HEK293 (cell line): Measurements from ENCODE around the gene SP6.
A peak's percentile ranks its signal among the peaks of the same experiment; 100 is the strongest.

Experiments
- BCL11B ChIP-seq: fragments of 450-650 bp; formaldehyde crosslinking; IDR thresholded peaks from 2 replicates; pipeline ENCODE4 v1.5.1; 2016; ENCODE audit warnings: low read depth, missing biosample characterization, missing genetic modification characterization
- GLI4 ChIP-seq: fragments of 450-650 bp; formaldehyde crosslinking; IDR thresholded peaks from 2 replicates; pipeline ENCODE4 v1.5.1; 2016; ENCODE audit warnings: missing biosample characterization, missing genetic modification characterization
- HOXD13 ChIP-seq: sonication (generic); formaldehyde crosslinking; IDR thresholded peaks from 2 replicates; pipeline ENCODE4 v1.8.0; 2022; ENCODE audit warnings: missing genetic modification reagents, borderline replicate concordance
- KLF8 ChIP-seq: fragments of 450-650 bp; formaldehyde crosslinking; IDR thresholded peaks from 2 replicates; pipeline ENCODE4 v1.5.1; 2016; ENCODE audit warnings: missing biosample characterization, missing genetic modification characterization
- OVOL3 ChIP-seq: fragments of 450-650 bp; formaldehyde crosslinking; IDR thresholded peaks from 2 replicates; pipeline ENCODE4 v1.5.1; 2016; ENCODE audit warnings: missing biosample characterization, missing genetic modification characterization
- REST ChIP-seq: fragments of 450-650 bp; formaldehyde crosslinking; IDR thresholded peaks from 2 replicates; pipeline ENCODE4 v1.5.1; 2016; ENCODE audit warnings: missing biosample characterization, missing genetic modification characterization
- SALL2 ChIP-seq: fragments of 450-650 bp; formaldehyde crosslinking; IDR thresholded peaks from 2 replicates; pipeline ENCODE4 v1.5.0; 2017; ENCODE audit warnings: missing biosample characterization, mild to moderate bottlenecking, missing genetic modification characterization, borderline replicate concordance
- ZNF169 ChIP-seq: fragments of 450-650 bp; formaldehyde crosslinking; IDR thresholded peaks from 2 replicates; pipeline ENCODE4 v1.5.1; 2016; ENCODE audit warnings: missing biosample characterization, missing genetic modification characterization
- ZNF174 ChIP-seq: fragments of 450-650 bp; formaldehyde crosslinking; IDR thresholded peaks from 2 replicates; pipeline ENCODE4 v1.5.0; 2017; ENCODE audit warnings: missing biosample characterization, mild to moderate bottlenecking, missing genetic modification characterization
- ZNF18 ChIP-seq: fragments of 450-650 bp; formaldehyde crosslinking; IDR thresholded peaks from 2 replicates; pipeline ENCODE4 v1.5.1; 2016; ENCODE audit warnings: missing biosample characterization, missing genetic modification characterization
- ZNF266 ChIP-seq: fragments of 450-650 bp; formaldehyde crosslinking; IDR thresholded peaks from 2 replicates; pipeline ENCODE4 v1.5.1; 2016; ENCODE audit warnings: missing biosample characterization, missing genetic modification characterization, low read depth
- ZNF280D ChIP-seq: fragments of 450-650 bp; formaldehyde crosslinking; IDR thresholded peaks from 2 replicates; pipeline ENCODE4 v1.5.1; 2016; ENCODE audit warnings: missing biosample characterization, missing genetic modification characterization
- ZNF311 ChIP-seq: fragments of 450-650 bp; formaldehyde crosslinking; IDR thresholded peaks from 2 replicates; pipeline ENCODE4 v1.5.1; 2017; ENCODE audit warnings: missing biosample characterization, missing genetic modification characterization, borderline replicate concordance
- ZNF324 ChIP-seq: fragments of 450-650 bp; formaldehyde crosslinking; IDR thresholded peaks from 2 replicates; pipeline ENCODE4 v1.5.1; 2016; ENCODE audit warnings: missing biosample characterization, missing genetic modification characterization
- ZNF350 ChIP-seq: fragments of 450-650 bp; formaldehyde crosslinking; IDR thresholded peaks from 2 replicates; pipeline ENCODE4 v1.5.0; 2017; ENCODE audit warnings: missing biosample characterization, mild to moderate bottlenecking, missing genetic modification characterization
- ZNF404 ChIP-seq: fragments of 450-650 bp; formaldehyde crosslinking; IDR thresholded peaks from 2 replicates; pipeline ENCODE4 v1.5.1; 2017; ENCODE audit warnings: missing biosample characterization, missing genetic modification characterization
- ZNF621 ChIP-seq: fragments of 450-650 bp; formaldehyde crosslinking; IDR thresholded peaks from 2 replicates; pipeline ENCODE4 v1.5.1; 2017; ENCODE audit warnings: missing biosample characterization, missing genetic modification characterization
- ZNF843 ChIP-seq: fragments of 450-650 bp; formaldehyde crosslinking; IDR thresholded peaks from 2 replicates; pipeline ENCODE4 v1.5.1; 2016; ENCODE audit warnings: missing biosample characterization, missing genetic modification characterization
- TF ChIP-seq, protein P1 (sequence below): fragments of 450-650 bp; formaldehyde crosslinking; optimal IDR thresholded peaks from 2 replicates; pipeline ENCODE3; 2016; ENCODE audit warnings: missing biosample characterization, mild to moderate bottlenecking, missing genetic modification characterization
- TF ChIP-seq, protein P2 (sequence below): fragments of 450-650 bp; formaldehyde crosslinking; IDR thresholded peaks from 2 replicates; pipeline ENCODE4; 2016; ENCODE audit warnings: missing biosample characterization, missing genetic modification characterization
- TF ChIP-seq, protein P3 (sequence below): fragments of 450-650 bp; formaldehyde crosslinking; IDR thresholded peaks from 2 replicates; pipeline ENCODE4 v1.5.1; 2016; ENCODE audit warnings: missing biosample characterization, missing genetic modification characterization, borderline replicate concordance
- TF ChIP-seq, protein P4 (sequence below): fragments of 450-650 bp; formaldehyde crosslinking; IDR thresholded peaks from 2 replicates; pipeline ENCODE4 v1.5.1; 2016; ENCODE audit warnings: missing biosample characterization, missing genetic modification characterization, borderline replicate concordance

SP6 gene

DNA sequence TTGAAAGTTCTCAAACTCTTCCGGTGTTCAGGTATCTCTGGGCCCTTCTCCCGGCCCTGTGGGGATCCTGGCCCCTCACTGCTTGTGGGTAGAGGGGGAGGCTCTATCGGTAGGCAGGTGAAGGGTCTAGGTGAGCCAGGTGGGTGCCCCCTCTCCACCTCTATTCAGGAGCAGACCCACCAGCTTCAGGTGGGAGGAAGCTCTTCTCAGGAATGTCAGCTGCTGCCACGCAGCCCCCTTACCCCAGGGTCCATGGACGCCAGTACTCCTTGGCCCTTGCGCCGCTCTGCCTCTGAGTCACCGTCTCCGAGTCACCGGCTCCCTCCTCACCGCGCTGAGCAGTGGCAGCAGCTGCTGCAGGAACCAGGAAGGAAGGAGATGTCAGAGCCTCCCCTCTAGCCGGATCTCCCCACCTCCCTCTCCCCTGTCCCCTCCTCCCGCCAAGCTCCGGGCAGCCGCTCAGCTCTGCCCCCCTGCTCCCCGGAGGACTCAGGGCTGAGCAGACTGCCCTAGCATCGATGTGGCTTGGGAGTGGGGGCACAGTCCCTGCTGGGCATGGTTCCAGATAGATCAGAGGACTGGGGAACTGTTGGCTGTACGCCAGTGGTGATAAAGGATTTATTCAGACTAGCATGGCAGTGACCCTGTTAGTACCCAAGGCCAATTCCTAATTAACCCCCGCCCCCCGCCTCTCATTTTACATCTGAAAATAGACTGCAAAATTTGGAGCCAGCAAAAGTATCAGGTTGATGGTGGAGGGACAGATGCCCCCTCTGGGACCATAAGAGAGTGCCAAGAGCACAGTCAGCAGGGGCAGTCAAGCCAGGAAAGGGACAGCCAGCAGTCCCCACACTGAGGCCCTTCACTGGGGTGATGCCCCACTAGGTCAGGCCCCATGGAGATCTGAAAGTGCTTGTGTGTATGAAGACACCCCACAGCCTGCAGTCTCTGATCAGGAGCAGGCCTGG is 29.3 kb downstream of the SP6 start, which contains the start of gene OSBPL7 (continued):
- TF ChIP-seq REST (tag by site-specific recombination): no peak
- no peak for TF ChIP-seq ZNF280D (tag by site-specific recombination)
- TF ChIP-seq ZNF266 (tag by site-specific recombination): no peak
- no peak for TF ChIP-seq ZNF350 (tag by site-specific recombination)
- TF ChIP-seq ZNF311 (tag by site-specific recombination): no peak
- TF ChIP-seq, protein P1, sequence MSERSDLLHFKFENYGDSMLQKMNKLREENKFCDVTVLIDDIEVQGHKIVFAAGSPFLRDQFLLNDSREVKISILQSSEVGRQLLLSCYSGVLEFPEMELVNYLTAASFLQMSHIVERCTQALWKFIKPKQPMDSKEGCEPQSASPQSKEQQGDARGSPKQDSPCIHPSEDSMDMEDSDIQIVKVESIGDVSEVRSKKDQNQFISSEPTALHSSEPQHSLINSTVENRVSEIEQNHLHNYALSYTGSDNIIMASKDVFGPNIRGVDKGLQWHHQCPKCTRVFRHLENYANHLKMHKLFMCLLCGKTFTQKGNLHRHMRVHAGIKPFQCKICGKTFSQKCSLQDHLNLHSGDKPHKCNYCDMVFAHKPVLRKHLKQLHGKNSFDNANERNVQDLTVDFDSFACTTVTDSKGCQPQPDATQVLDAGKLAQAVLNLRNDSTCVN: peak; percentile 14
- TF ChIP-seq HOXD13 (CRISPR knock-in tag): no peak
- TF ChIP-seq ZNF324: peak; percentile 49; the same call in 1 of the 2 replicates
- 0 out of 2 replicates have a peak, but pooled peaks have one; percentile 25 for TF ChIP-seq BCL11B (tag by site-specific recombination)
- TF ChIP-seq, protein P2, sequence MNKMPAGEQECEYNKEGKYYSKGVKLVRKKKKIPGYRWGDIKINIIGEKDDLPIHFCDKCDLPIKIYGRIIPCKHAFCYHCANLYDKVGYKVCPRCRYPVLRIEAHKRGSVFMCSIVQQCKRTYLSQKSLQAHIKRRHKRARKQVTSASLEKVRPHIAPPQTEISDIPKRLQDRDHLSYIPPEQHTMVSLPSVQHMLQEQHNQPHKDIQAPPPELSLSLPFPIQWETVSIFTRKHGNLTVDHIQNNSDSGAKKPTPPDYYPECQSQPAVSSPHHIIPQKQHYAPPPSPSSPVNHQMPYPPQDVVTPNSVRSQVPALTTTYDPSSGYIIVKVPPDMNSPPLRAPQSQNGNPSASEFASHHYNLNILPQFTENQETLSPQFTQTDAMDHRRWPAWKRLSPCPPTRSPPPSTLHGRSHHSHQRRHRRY: no peak
- TF ChIP-seq, protein P3, sequence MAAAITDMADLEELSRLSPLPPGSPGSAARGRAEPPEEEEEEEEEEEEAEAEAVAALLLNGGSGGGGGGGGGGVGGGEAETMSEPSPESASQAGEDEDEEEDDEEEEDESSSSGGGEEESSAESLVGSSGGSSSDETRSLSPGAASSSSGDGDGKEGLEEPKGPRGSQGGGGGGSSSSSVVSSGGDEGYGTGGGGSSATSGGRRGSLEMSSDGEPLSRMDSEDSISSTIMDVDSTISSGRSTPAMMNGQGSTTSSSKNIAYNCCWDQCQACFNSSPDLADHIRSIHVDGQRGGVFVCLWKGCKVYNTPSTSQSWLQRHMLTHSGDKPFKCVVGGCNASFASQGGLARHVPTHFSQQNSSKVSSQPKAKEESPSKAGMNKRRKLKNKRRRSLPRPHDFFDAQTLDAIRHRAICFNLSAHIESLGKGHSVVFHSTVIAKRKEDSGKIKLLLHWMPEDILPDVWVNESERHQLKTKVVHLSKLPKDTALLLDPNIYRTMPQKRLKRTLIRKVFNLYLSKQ: no peak
- TF ChIP-seq OVOL3: no peak
- no peak for TF ChIP-seq SALL2 (tag by site-specific recombination)
- TF ChIP-seq KLF8: no peak
- no peak for TF ChIP-seq ZNF621
- TF ChIP-seq GLI4 (tag by site-specific recombination): 0 out of 2 replicates have a peak, but pooled peaks have one; percentile 9
- no peak; the same call in 1 of the 2 replicates for TF ChIP-seq ZNF843 (tag by site-specific recombination)
- no peak for TF ChIP-seq ZNF18 (tag by site-specific recombination)
- no peak for TF ChIP-seq ZNF169 (tag by site-specific recombination)
- TF ChIP-seq, protein P4, sequence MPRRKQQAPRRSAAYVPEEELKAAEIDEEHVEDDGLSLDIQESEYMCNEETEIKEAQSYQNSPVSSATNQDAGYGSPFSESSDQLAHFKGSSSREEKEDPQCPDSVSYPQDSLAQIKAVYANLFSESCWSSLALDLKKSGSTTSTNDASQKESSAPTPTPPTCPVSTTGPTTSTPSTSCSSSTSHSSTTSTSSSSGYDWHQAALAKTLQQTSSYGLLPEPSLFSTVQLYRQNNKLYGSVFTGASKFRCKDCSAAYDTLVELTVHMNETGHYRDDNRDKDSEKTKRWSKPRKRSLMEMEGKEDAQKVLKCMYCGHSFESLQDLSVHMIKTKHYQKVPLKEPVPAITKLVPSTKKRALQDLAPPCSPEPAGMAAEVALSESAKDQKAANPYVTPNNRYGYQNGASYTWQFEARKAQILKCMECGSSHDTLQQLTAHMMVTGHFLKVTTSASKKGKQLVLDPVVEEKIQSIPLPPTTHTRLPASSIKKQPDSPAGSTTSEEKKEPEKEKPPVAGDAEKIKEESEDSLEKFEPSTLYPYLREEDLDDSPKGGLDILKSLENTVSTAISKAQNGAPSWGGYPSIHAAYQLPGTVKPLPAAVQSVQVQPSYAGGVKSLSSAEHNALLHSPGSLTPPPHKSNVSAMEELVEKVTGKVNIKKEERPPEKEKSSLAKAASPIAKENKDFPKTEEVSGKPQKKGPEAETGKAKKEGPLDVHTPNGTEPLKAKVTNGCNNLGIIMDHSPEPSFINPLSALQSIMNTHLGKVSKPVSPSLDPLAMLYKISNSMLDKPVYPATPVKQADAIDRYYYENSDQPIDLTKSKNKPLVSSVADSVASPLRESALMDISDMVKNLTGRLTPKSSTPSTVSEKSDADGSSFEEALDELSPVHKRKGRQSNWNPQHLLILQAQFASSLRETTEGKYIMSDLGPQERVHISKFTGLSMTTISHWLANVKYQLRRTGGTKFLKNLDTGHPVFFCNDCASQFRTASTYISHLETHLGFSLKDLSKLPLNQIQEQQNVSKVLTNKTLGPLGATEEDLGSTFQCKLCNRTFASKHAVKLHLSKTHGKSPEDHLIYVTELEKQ (tag by site-specific recombination): no peak
- TF ChIP-seq ZNF404: no peak
- TF ChIP-seq ZNF174 (tag by site-specific recombination): no peak
